GM12878 (cell line): Measurements from ENCODE around the gene GRIK1. TPM values are rescaled to one million over a fixed set of nuclear protein-coding genes. Genes with fewer than 3 reads are reported as not detected.

Source experiments
- ATAC-seq: fragments of 200-7000 bp; cut with Tn5 transposase; 3 replicates; pipeline ENCODE4 v1.9.1; 2020; ENCODE audit warnings: mild to moderate bottlenecking, moderate library complexity
- BruUV-seq: library from RNA; stranded (reverse); fragments of 400-500 nt; replicated peaks from 2 replicates; lab custom pipeline; 2021; lab: Mats Ljungman, UMichigan
- CTCF ChIA-PET: fragments of 300-600 bp; sonication (Branson Sonifier 250); formaldehyde crosslinking; extraction: SDS; loops from one replicate; lab custom pipeline; 2021; ENCODE audit warnings: inconsistent platforms; lab: Yijun Ruan, JAX
- POLR2A ChIA-PET: fragments of 350-600 bp; formaldehyde crosslinking; extraction: SDS; loops from one replicate; lab custom pipeline; 2021; ENCODE audit warnings: inconsistent platforms; lab: Charles Lee
- RAD21 ChIA-PET: fragments of 300-600 bp; sonication (Branson Sonifier 250); formaldehyde crosslinking; loops from one replicate; lab custom pipeline; 2023; ENCODE audit warnings: antibody characterized with exemption; ENCODE audit not compliant: unreplicated experiment; lab: Charles Lee
- SMC1A ChIA-PET: fragments of 300-600 bp; sonication (Branson Sonifier 250); formaldehyde crosslinking; loops from one replicate; lab custom pipeline; 2023; ENCODE audit not compliant: unreplicated experiment, uncharacterized antibody; lab: Charles Lee
- DNase-seq: peaks from one replicate; pipeline ENCODE4 v3.0.0-alpha.2; 2011; ENCODE audit warnings: low read depth, low spot score
- FAIRE-seq: peaks from 3 replicates; lab custom pipeline; 2011; peaks lifted over from hg19 to GRCh38; lab: Jason Lieb, UNC
- H2AFZ ChIP-seq: 2 replicates; pipeline ENCODE4 v1.6.0; 2011; ENCODE audit warnings: low read depth, low read length, control low read depth; ENCODE audit not compliant: control insufficient read depth
- H3K27ac ChIP-seq: 2 replicates; pipeline ENCODE4 v1.5.1; 2011; ENCODE audit warnings: control low read depth; ENCODE audit not compliant: control insufficient read depth, insufficient read depth
- H3K27me3 ChIP-seq, 2 experiments: replicated peaks in 1 of 2; 2 replicates each; pipeline versions ENCODE4 v1.6.0 to v1.6.1; 2011; ENCODE audit warnings: low read length in 1 of 2; ENCODE audit not compliant: control insufficient read depth in 2 of 2, insufficient read depth in 2 of 2
- H3K36me3 ChIP-seq, 2 experiments: 2 replicates each; pipeline ENCODE4 v1.5.1; 2011; ENCODE audit warnings: low read length in 1 of 2; ENCODE audit not compliant: control insufficient read depth in 2 of 2, insufficient read depth in 2 of 2
- H3K4me1 ChIP-seq: 2 replicates; pipeline ENCODE4 v1.6.1; 2011; ENCODE audit warnings: mild to moderate bottlenecking, low read length, moderate library complexity, mixed read lengths; ENCODE audit not compliant: control insufficient read depth, insufficient read depth
- H3K4me2 ChIP-seq: 2 replicates; pipeline ENCODE4 v1.6.0; 2011; ENCODE audit warnings: control low read depth; ENCODE audit not compliant: control insufficient read depth, insufficient read depth
- H3K4me3 ChIP-seq: fragments of 200-600 bp; sonication (generic); 2 replicates; pipeline ENCODE4 v1.5.1; 2016
- H3K79me2 ChIP-seq: 2 replicates; pipeline ENCODE4 v1.6.0; 2011; ENCODE audit warnings: low read length; ENCODE audit not compliant: control insufficient read depth, insufficient read depth
- H3K9ac ChIP-seq: 2 replicates; pipeline ENCODE4 v1.8.0; 2011; ENCODE audit warnings: low read length, control low read depth, mixed read lengths; ENCODE audit not compliant: control insufficient read depth, insufficient read depth
- H3K9me3 ChIP-seq: replicated peaks from 3 replicates; pipeline ENCODE4 v1.5.1; 2011; ENCODE audit warnings: mild to moderate bottlenecking, low read length; ENCODE audit not compliant: control insufficient read depth, insufficient read depth
- H4K20me1 ChIP-seq: 2 replicates; pipeline ENCODE4 v1.6.0; 2011; ENCODE audit not compliant: control insufficient read depth, insufficient read depth
- ETV6 ChIP-seq, 2 experiments: fragments of 450-650 bp in 1 of 2; IDR thresholded peaks in 1 of 2; conservative IDR thresholded peaks in 1 of 2; 2 replicates each; pipeline ENCODE4 v1.6.1; 2014; ENCODE audit warnings: antibody characterized with exemption in 1 of 2, borderline replicate concordance in 1 of 2, low read depth in 1 of 2, mild to moderate bottlenecking in 1 of 2, moderate library complexity in 1 of 2
- GATAD2B ChIP-seq: fragments of 450-650 bp; conservative IDR thresholded peaks from 2 replicates; pipeline ENCODE4 v1.6.1; 2017; ENCODE audit warnings: low read depth, mild to moderate bottlenecking, moderate library complexity
- NFXL1 ChIP-seq: fragments of 450-650 bp; IDR thresholded peaks from 2 replicates; pipeline ENCODE4 v1.6.1; 2017; ENCODE audit warnings: antibody characterized with exemption, mild to moderate bottlenecking, borderline replicate concordance
- NR2C1 ChIP-seq: fragments of 450-650 bp; IDR thresholded peaks from 2 replicates; pipeline ENCODE4 v1.6.1; 2017; ENCODE audit warnings: antibody characterized with exemption, mild to moderate bottlenecking, moderate library complexity
- RAD21 ChIP-seq: IDR thresholded peaks from 2 replicates; pipeline ENCODE4 v1.6.1; 2011; ENCODE audit warnings: mild to moderate bottlenecking, low read depth, low read length, moderate library complexity; ENCODE audit not compliant: insufficient read depth
- RUNX3 ChIP-seq: IDR thresholded peaks from 2 replicates; pipeline ENCODE4 v1.6.1; 2012; ENCODE audit warnings: low read length, inconsistent platforms
- SMAD5 ChIP-seq: IDR thresholded peaks from 2 replicates; pipeline ENCODE4 v1.6.1; 2016; ENCODE audit warnings: antibody characterized with exemption, low read depth
- SREBF2 ChIP-seq: IDR thresholded peaks from 2 replicates; pipeline ENCODE4 v1.6.1; 2012; ENCODE audit warnings: mild to moderate bottlenecking, low read length
- YY1 ChIP-seq: IDR thresholded peaks from 2 replicates; pipeline ENCODE4 v1.6.1; 2011; ENCODE audit warnings: low read depth, mild to moderate bottlenecking, low read length
- WGBS: methylation state at CpG from one replicate; pipeline ENCODE4 v1.1.6; 2016; ENCODE audit warnings: low lambda C conversion rate; ENCODE audit not compliant: insufficient replicate concordance, insufficient coverage; ENCODE audit errors: missing lambda C conversion rate; 5-methylcytosine and 5-hydroxymethylcytosine counted together
- in situ Hi-C: fragments of 300-500 bp; cut with MboI; formaldehyde crosslinking; loops from 9 replicates; pipeline ENCODE4 v1.14.3; 2018; ENCODE audit warnings: mixed read lengths
- intact Hi-C: fragments of 100-400 bp; cut with micrococcal nuclease; formaldehyde crosslinking; loops from one replicate; pipeline ENCODE4 v1.14.2; 2022; ENCODE audit not compliant: unreplicated experiment
- polyA plus RNA-seq, 11 experiments: library from polyadenylated mRNA; depleted of rRNA in 4 of 11; unstranded in 6 of 11; stranded (reverse) in 5 of 11; fragments of >200 nt; fragmentation: Nextera tagmentation in 4 of 11; fragmentation: Illumina TruSeq in 1 of 11; extraction: Ambion mirVana in 4 of 11; extraction: Trizol in 1 of 11; gene quantifications; 1 replicate in 1 of 11; 2 replicates in 10 of 11; pipeline versions ENCODE4 v1.2.1 to v1.2.3, GENCODE V29; 2011 to 2016; ENCODE audit warnings: inconsistent platforms in 2 of 11, missing spikeins in 2 of 11, low read depth in 1 of 11
- total RNA-seq, 4 experiments: library from RNA; depleted of rRNA in 3 of 4; stranded (reverse); fragments of >200 nt in 3 of 4; fragmentation: Illumina TruSeq in 1 of 4; extraction: Trizol in 1 of 4; gene quantifications; 2 replicates each; pipeline versions ENCODE4 v1.2.1 to v1.2.3, GENCODE V29; 2013 to 2021
- TF ChIP-seq, protein P1 (sequence below): fragments of 450-650 bp; IDR thresholded peaks from 2 replicates; pipeline ENCODE4 v1.6.1; 2018; ENCODE audit warnings: borderline replicate concordance, mild to moderate bottlenecking; ENCODE audit not compliant: partially characterized antibody
- TF ChIP-seq, protein P2 (sequence below): IDR thresholded peaks from 2 replicates; pipeline ENCODE4 v1.6.1; 2012; ENCODE audit warnings: low read length, inconsistent platforms
- TF ChIP-seq, protein P3 (sequence below): fragments of 150-350 bp; IDR thresholded peaks from 2 replicates; pipeline ENCODE4 v1.6.1; 2016; ENCODE audit warnings: low read depth, low read length

Gene GRIK1
- total and polyA plus RNA-seq, 10 of the 15 experiments (the other 5 are each of a cell fraction or from before 2014, with no cell fraction given): 0.05 to 0.13 (median 0.09) TPM; not detected in 7

DNA sequence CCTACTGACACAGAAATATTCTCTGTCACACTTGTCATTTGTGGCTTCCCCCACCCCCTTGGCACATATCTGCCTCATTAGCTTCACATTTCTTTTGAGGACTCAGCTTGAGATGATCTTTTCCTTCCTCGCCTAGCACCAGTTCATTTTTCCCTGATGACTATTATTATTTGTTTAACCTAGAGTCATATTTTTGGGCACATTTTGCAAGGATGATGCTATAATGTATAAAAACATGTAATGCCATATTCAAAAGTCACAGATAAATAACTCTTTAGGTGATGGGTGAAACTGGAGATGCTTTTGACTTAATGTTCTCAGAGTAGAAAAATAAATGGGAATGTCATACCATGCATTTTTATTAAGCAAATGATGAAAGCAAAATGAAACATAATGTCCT lies 438.3 kb downstream of the GRIK1 start (continued):
- TF ChIP-seq, protein P1, sequence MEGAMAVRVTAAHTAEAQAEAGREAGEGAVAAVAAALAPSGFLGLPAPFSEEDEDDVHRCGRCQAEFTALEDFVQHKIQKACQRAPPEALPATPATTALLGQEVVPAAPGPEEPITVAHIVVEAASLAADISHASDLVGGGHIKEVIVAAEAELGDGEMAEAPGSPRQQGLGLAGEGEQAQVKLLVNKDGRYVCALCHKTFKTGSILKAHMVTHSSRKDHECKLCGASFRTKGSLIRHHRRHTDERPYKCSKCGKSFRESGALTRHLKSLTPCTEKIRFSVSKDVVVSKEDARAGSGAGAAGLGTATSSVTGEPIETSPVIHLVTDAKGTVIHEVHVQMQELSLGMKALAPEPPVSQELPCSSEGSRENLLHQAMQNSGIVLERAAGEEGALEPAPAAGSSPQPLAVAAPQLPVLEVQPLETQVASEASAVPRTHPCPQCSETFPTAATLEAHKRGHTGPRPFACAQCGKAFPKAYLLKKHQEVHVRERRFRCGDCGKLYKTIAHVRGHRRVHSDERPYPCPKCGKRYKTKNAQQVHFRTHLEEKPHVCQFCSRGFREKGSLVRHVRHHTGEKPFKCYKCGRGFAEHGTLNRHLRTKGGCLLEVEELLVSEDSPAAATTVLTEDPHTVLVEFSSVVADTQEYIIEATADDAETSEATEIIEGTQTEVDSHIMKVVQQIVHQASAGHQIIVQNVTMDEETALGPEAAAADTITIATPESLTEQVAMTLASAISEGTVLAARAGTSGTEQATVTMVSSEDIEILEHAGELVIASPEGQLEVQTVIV: no peak

DNA sequence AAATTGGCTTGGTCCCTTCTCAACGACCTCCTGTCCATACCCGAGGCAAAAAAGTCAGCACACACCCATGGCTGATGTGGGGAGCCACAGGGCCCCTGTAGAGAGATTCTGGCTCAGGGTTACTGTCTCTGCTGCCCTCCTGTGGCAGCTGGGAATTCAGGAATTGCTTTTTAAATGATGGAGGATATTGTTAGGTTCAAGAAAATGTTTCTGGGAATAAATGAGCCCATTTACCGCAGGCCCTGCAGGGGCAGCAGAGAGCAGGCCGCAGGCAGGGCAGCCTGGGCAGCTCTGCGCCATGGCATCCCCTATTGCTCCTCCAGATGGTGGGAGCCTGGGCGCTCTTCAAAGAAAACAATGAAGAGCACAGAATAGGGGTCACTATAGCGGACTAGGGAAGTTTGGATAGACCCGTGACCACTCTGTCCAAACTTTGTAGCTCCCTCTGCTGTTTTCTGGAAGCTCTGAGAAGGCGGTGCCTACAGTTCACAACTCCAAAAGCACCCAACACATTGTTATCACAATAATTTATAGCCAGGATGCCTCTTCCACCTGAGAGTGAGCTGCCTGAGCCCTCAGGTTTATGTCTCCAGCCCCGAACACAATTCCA lies 440.0 kb downstream of the GRIK1 start:
- WGBS: 79% methylated on average over 10 of the region's 10 CpGs
- ChIA-PET CTCF (interaction anchor here (1.1 kb wide), 1 partner anchor 14 kb away, joined by 3 read pairs; no protein-coding TSS in a partner anchor), POLR2A (no interaction called here), RAD21 (no interaction called here), SMC1A (no interaction called here)
- Histone ChIP-seq H3K9me3 (no peaks in the 10 kb centered on the region), H3K27ac (no peak overlapping the region), H3K27me3 (no peaks in the 10 kb centered on the region), H3K36me3 (no peaks in the 10 kb centered on the region), H3K9ac (no peak overlapping the region), H3K4me2 (no peak overlapping the region), H3K4me3 (no peak overlapping the region), H4K20me1 (no peaks in the 10 kb centered on the region), H2AFZ (no peak overlapping the region), H3K79me2 (no peaks in the 10 kb centered on the region), H3K4me1 (no peaks in the 10 kb centered on the region)
- in situ Hi-C loops: no loop called here
- DNase-seq (no peak), ATAC-seq (peak; percentile 69), FAIRE-seq (no peak)
- no TSS peak for BruUV-seq
- intact Hi-C loops: no loop called here
- TF ChIP-seq YY1 (no peak), RAD21 (0 out of 2 replicates have a peak, but pooled peaks have one; percentile 12), NFXL1 (no peak), SREBF2 (no peak), ETV6 (conservative IDR thresholded peaks at IDR 0.05 in 1 of 2, IDR thresholded peaks at IDR 0.05 in 1 of 2; ENCODE audit: borderline replicate concordance in 1 of 2, low read depth in 1 of 2) (no peak), NR2C1 (no peak), SMAD5 (no peak), RUNX3 (no peak), GATAD2B (no peak)
- TF ChIP-seq, protein P2, sequence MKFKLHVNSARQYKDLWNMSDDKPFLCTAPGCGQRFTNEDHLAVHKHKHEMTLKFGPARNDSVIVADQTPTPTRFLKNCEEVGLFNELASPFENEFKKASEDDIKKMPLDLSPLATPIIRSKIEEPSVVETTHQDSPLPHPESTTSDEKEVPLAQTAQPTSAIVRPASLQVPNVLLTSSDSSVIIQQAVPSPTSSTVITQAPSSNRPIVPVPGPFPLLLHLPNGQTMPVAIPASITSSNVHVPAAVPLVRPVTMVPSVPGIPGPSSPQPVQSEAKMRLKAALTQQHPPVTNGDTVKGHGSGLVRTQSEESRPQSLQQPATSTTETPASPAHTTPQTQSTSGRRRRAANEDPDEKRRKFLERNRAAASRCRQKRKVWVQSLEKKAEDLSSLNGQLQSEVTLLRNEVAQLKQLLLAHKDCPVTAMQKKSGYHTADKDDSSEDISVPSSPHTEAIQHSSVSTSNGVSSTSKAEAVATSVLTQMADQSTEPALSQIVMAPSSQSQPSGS: no peak
- TF ChIP-seq, protein P3, sequence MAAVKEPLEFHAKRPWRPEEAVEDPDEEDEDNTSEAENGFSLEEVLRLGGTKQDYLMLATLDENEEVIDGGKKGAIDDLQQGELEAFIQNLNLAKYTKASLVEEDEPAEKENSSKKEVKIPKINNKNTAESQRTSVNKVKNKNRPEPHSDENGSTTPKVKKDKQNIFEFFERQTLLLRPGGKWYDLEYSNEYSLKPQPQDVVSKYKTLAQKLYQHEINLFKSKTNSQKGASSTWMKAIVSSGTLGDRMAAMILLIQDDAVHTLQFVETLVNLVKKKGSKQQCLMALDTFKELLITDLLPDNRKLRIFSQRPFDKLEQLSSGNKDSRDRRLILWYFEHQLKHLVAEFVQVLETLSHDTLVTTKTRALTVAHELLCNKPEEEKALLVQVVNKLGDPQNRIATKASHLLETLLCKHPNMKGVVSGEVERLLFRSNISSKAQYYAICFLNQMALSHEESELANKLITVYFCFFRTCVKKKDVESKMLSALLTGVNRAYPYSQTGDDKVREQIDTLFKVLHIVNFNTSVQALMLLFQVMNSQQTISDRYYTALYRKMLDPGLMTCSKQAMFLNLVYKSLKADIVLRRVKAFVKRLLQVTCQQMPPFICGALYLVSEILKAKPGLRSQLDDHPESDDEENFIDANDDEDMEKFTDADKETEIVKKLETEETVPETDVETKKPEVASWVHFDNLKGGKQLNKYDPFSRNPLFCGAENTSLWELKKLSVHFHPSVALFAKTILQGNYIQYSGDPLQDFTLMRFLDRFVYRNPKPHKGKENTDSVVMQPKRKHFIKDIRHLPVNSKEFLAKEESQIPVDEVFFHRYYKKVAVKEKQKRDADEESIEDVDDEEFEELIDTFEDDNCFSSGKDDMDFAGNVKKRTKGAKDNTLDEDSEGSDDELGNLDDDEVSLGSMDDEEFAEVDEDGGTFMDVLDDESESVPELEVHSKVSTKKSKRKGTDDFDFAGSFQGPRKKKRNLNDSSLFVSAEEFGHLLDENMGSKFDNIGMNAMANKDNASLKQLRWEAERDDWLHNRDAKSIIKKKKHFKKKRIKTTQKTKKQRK: no peak
